SU-DHL-6 (cell line): ENCODE measurements around the gene IGSF8.

Source experiments
- H2AFZ ChIP-seq: fragments of 200-600 bp; sonication (generic); 2 replicates; pipeline ENCODE4 v1.6.1; 2014; ENCODE audit warnings: low read depth, mild to moderate bottlenecking, moderate library complexity, mixed read lengths, antibody characterized with exemption, low read length; ENCODE audit not compliant: severe bottlenecking
- H3F3A ChIP-seq: fragments of 200-600 bp; shearing (Covaris generic); 2 replicates; pipeline ENCODE4 v1.6.0; 2016; ENCODE audit warnings: antibody characterized with exemption, mild to moderate bottlenecking; ENCODE audit not compliant: insufficient read depth
- H3K27ac ChIP-seq: fragments of 200-600 bp; sonication (generic); 2 replicates; pipeline ENCODE4 v1.5.1; 2016; ENCODE audit warnings: low read depth, mild to moderate bottlenecking, low read length, moderate library complexity, mixed read lengths
- H3K27me3 ChIP-seq: fragments of 200-600 bp; sonication (generic), shearing (Covaris generic); 2 replicates; pipeline ENCODE4 v1.6.0; 2014; ENCODE audit warnings: mild to moderate bottlenecking, low read length
- H3K36me3 ChIP-seq: fragments of 200-600 bp; sonication (generic); 2 replicates; pipeline ENCODE4 v1.6.1; 2014; ENCODE audit warnings: mild to moderate bottlenecking, low read length, mixed read lengths
- H3K4me2 ChIP-seq: fragments of 300-600, 200-600 bp; shearing (Covaris generic), sonication (generic); 2 replicates; pipeline ENCODE4 v1.6.0; 2014; ENCODE audit warnings: low read length, low read depth, mild to moderate bottlenecking; ENCODE audit not compliant: poor library complexity, severe bottlenecking
- H3K4me3 ChIP-seq: fragments of 200-600 bp; sonication (generic); 2 replicates; pipeline ENCODE4 v1.5.1; 2014; ENCODE audit warnings: antibody characterized with exemption, low read length, mild to moderate bottlenecking, mixed read lengths; ENCODE audit not compliant: insufficient read depth, poor library complexity, severe bottlenecking
- H3K79me2 ChIP-seq: fragments of 200-600 bp; sonication (generic); 2 replicates; pipeline ENCODE4 v1.6.1; 2014; ENCODE audit warnings: mild to moderate bottlenecking, low read length, moderate library complexity; ENCODE audit not compliant: insufficient read depth
- H3K9ac ChIP-seq: fragments of 200-600 bp; sonication (generic); 2 replicates; pipeline ENCODE4 v1.7.0; 2014; ENCODE audit warnings: mild to moderate bottlenecking, low read length
- H3K9me2 ChIP-seq: fragments of 200-600 bp; sonication (generic); replicated peaks from 2 replicates; pipeline ENCODE4 v1.6.1; 2014; ENCODE audit warnings: low read length; ENCODE audit not compliant: insufficient read depth
- H3K9me3 ChIP-seq: fragments of 200-600 bp; sonication (generic); 2 replicates; pipeline ENCODE4 v1.6.1; 2014; ENCODE audit warnings: low read length, mixed read lengths; ENCODE audit not compliant: insufficient read depth
- H4K20me1 ChIP-seq: fragments of 200-600 bp; sonication (generic); 2 replicates; pipeline ENCODE4 v1.6.1; 2014; ENCODE audit warnings: low read depth, mild to moderate bottlenecking, antibody characterized with exemption, low read length, moderate library complexity, mixed read lengths
- EZH2phosphoT487 ChIP-seq: fragments of 200-600 bp; sonication (generic), shearing (Covaris generic); conservative IDR thresholded peaks from 2 replicates; pipeline ENCODE4 v1.6.1; 2018; ENCODE audit warnings: mild to moderate bottlenecking, antibody characterized with exemption, low read length, moderate library complexity, mixed read lengths
- TF ChIP-seq, protein P1 (sequence below): fragments of 200-600 bp; sonication (generic); IDR thresholded peaks from one replicate; pipeline ENCODE4 v1.5.1; 2017; ENCODE audit warnings: antibody characterized with exemption, mild to moderate bottlenecking, low read length, moderate library complexity; ENCODE audit not compliant: insufficient read depth, poor library complexity, severe bottlenecking

Gene IGSF8

DNA sequence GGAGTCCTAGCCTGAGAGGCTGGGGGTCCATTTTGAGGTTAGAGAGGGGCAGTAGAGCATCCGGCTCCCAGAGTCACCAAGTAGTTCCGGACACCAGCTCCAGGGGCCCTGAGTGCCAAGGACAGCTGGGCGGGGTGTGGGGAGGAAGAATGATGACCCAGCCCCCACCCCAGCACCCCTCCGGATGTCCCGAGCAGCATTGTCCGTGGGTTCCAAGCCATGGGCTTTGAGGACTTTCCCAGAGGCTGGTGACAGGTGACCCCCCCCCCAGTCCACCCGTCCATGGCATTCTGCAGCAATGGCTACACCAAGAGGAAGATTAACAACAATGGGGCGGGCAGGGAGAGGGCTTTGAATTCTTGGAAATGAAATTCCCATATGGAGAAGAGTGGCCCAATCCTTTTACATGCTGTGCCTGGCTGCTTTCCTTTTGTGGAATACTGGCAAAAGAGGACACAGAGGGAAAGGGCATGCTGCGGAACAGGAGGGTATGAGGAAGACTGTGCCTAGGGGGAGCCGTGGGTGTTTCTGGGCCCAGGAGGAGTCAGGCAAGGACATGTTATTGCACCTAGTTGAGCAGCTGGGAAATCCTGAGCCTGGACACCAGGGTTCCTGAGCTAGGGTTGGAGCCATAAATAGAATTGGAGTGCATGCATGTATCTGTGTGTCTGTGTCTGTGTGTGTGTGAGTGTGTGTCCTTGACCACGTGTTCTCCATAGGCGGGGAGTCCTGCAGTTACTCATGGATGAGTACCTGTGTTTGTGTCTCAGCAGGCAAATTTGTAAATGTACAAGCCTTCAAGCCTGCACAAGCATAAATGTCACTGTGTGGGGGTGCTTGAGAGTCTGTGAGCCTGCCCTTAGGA lies 18.1 kb upstream of the IGSF8 start:
- TF ChIP-seq EZH2phosphoT487, result no peak
- TF ChIP-seq, protein P1, sequence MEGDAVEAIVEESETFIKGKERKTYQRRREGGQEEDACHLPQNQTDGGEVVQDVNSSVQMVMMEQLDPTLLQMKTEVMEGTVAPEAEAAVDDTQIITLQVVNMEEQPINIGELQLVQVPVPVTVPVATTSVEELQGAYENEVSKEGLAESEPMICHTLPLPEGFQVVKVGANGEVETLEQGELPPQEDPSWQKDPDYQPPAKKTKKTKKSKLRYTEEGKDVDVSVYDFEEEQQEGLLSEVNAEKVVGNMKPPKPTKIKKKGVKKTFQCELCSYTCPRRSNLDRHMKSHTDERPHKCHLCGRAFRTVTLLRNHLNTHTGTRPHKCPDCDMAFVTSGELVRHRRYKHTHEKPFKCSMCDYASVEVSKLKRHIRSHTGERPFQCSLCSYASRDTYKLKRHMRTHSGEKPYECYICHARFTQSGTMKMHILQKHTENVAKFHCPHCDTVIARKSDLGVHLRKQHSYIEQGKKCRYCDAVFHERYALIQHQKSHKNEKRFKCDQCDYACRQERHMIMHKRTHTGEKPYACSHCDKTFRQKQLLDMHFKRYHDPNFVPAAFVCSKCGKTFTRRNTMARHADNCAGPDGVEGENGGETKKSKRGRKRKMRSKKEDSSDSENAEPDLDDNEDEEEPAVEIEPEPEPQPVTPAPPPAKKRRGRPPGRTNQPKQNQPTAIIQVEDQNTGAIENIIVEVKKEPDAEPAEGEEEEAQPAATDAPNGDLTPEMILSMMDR, result no peak
- H4K20me1 ChIP-seq, result no peaks in the 10 kb centered on the region
- H3F3A ChIP-seq, result no peaks in the 10 kb centered on the region
- no peak overlapping the region for H3K4me3 ChIP-seq
- no peaks in the 10 kb centered on the region for H3K9me2 ChIP-seq
- H3K9ac ChIP-seq, result no peak overlapping the region
- H3K9me3 ChIP-seq, result no peaks in the 10 kb centered on the region
- H3K36me3 ChIP-seq, result no peaks in the 10 kb centered on the region
- H3K4me2 ChIP-seq, result no peak overlapping the region
- H3K27ac ChIP-seq, result no peak overlapping the region
- no peak overlapping the region for H2AFZ ChIP-seq
- H3K79me2 ChIP-seq, result no peaks in the 10 kb centered on the region
- H3K27me3 ChIP-seq, result no peaks in the 10 kb centered on the region

DNA sequence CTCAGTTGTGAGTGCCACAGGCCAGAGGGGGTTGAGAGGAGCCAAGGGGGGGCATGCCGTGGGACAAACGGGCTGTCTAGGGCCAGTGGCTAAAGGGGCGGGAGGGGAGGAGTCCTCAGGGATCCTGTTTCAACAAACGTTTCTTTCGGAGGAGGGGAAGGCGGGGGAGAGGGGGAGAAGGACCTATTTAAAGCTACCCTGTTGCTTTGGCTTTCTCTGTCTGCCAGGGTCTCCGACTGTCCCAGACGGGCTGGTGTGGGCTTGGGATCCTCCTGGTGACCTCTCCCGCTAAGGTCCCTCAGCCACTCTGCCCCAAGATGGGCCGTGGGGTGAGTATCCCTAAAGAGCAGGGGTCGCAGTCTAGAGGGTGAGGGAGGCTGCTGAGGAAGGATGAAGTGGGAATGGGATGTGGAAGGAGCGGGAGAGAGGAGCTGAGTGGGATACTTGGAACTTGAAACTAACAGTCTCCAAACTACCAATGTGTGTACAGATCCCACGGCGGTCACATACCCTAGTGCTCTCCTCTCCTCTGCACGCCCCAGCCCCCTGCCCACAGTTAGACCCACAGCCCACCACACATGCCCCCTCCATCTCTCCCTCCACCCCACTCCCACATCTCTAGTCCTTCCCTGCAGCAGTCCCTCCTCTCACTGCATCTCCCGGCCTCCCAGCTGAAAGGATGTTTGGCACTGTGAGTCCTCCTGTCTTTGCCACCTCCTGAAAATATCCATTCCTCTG lies 17.3 kb upstream of the IGSF8 start, which contains the start of gene ATP1A2:
ATP1A2 (plus strand) TSS at position 215 of the 738 bp plus-strand sequence; CDS start at position 318, 103 bp downstream.
- TF ChIP-seq, protein P1, result no peak
- no peak for TF ChIP-seq EZH2phosphoT487
- Histone ChIP-seq H3K27me3 (no peaks in the 10 kb centered on the region), H3K9ac (no peak within 1 kb of the TSS), H3K9me3 (no peaks in the 10 kb centered on the region), H2AFZ (no peak within 1 kb of the TSS), H3K9me2 (no peaks in the 10 kb centered on the region), H3F3A (no peaks in the 10 kb centered on the region), H3K4me2 (no peak within 1 kb of the TSS), H3K36me3 (no peaks in the 10 kb centered on the region), H4K20me1 (no peaks in the 10 kb centered on the region), H3K4me3 (no peak within 1 kb of the TSS), H3K27ac (no peak within 1 kb of the TSS), H3K79me2 (no peaks in the 10 kb centered on the region)

DNA sequence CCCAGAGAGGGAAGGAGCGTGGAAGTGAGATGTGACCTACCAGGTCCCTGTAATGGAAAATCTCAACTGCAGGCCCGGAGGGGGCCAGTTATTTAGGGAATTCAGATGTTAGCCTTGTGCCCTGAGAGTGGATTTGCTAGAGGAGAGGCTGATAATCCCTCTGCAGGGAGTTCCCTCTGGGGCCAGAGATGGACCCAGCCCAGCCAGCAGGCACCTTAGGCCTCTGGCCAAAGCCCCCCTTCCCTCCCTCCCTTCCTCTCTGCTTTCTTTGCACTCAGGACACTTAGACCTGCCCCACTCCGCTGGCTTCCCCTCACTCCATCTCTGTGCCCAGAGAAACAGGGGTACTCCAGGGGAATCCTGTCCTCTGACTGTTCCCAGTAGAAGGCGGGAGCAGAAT lies 15.7 kb upstream of the IGSF8 start:
- H3K9ac ChIP-seq, result no peak overlapping the region

More for the DNA sequence above, 15.7 kb upstream of the IGSF8 start:
- TF ChIP-seq EZH2phosphoT487, result no peak
- TF ChIP-seq, protein P1, result no peak
- Histone ChIP-seq H3K79me2 (no peaks in the 10 kb centered on the region), H3F3A (no peaks in the 10 kb centered on the region), H3K36me3 (no peaks in the 10 kb centered on the region), H3K4me3 (no peak overlapping the region), H4K20me1 (no peaks in the 10 kb centered on the region), H3K4me2 (no peak overlapping the region), H3K9me2 (no peaks in the 10 kb centered on the region), H3K27me3 (no peaks in the 10 kb centered on the region), H2AFZ (no peak overlapping the region), H3K27ac (no peak overlapping the region), H3K9me3 (no peaks in the 10 kb centered on the region)
